ENCODE measurements around the gene SMARCA2. TPM values are rescaled to one million over a fixed set of nuclear protein-coding genes. Genes with fewer than 3 reads are reported as not detected.

Gene SMARCA2
- total and polyA plus RNA-seq, 4 experiments from 2014 or later = 18.5 to 245 (median 142) TPM

DNA sequence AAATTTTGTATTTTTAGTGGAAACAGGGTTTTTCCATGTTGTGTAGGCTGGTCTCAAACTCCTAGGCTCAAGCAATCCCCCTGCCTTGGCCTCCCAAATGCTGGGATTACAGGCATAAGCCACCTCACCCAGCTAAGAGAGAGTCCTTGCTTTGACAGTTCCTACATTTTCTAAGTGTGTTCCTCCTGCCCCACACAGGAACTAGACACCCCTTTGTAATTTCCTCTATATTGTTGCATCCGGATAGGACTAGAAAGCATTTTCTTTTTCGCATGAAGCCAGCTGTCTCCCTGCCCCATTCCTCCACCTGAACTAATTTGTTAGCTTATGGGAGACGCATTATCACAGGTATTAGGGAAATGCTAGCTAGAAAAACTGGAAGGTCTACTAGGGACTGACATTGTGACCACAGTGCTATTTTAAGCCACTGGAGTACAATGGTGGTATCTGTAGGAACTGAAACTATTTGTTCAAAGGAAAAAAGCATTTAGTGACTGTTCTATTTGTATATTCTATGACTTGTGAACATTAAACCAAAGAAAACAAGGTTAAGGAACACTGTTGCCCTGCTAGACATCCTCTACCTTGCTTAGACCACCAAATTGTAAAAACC lies 214.1 kb downstream of the SMARCA2 start:
- CTCF ChIA-PET (ENCODE audit: partially characterized antibody) = no interaction called here
- peaks cover 1 to 19% of the 10 kb centered on the region in 2 donors for H3K36me3 Mint-ChIP-seq
- no peaks in the 10 kb centered on the region for H3K27me3 ChIP-seq (ENCODE audit: insufficient read depth, low read length)
- no peaks in the 10 kb centered on the region for H3K27me3 Mint-ChIP-seq
- no peak for DNase-seq
- no peaks in the 10 kb centered on the region for H3K4me1 ChIP-seq (ENCODE audit: insufficient read depth, low read length)
- no peaks in the 10 kb centered on the region for H3K4me1 Mint-ChIP-seq
- H3K9me3 ChIP-seq (ENCODE audit: control insufficient read depth in 1 of 2, low read length in 2 of 2) = no peaks in the 10 kb centered on the region
- H3K4me3 Mint-ChIP-seq = no peak overlapping the region
- H3K36me3 ChIP-seq (ENCODE audit: insufficient read depth, low read length) = no peaks in the 10 kb centered on the region
- no peak overlapping the region for H3K4me3 ChIP-seq (ENCODE audit: low read length in 2 of 2)
- no peak overlapping the region for H3K27ac Mint-ChIP-seq
- no peak overlapping the region for H3K27ac ChIP-seq (ENCODE audit: low read depth, low read length)
- POLR2A ChIA-PET (ENCODE audit: partially characterized antibody) = no interaction called here
- intact Hi-C loops (cut with micrococcal nuclease) = loop anchor here (10.0 kb wide), 1 partner anchor 56 kb away; no protein-coding TSS in a partner anchor
- peaks cover 0 to 8% (median under 1%) of the 10 kb centered on the region in 8 donors for H3K9me3 Mint-ChIP-seq

DNA sequence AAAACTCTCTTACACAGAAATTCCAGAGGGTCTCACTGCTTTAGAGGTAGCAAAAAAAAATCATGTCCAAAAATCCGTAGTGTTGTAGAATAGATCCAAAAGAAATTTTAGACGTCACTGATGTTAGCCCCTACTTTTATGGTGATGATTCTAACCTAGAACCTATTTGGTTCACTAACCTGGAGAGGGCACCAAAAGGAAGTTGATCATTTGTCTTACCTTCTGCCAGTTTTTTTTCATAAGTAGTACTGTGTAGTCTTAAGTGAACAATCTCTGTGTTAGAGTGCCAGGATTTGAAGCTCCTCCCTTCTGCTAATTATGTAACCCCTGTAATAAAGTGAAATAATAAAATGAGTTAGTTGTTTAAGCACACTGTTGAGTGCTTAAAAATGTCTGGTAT lies 215.2 kb downstream of the SMARCA2 start:
- Mint-ChIP-seq H3K4me3 (no peak overlapping the region), H3K4me1 (no peaks in the 10 kb centered on the region), H3K27me3 (no peaks in the 10 kb centered on the region), H3K27ac (no peak overlapping the region), H3K36me3 (peaks cover 1 to 19% of the 10 kb centered on the region in 2 donors), H3K9me3 (peaks cover 0 to 8% (median under 1%) of the 10 kb centered on the region in 8 donors)
- no peak overlapping the region for H3K4me3 ChIP-seq (ENCODE audit: low read length in 2 of 2)
- intact Hi-C loops (cut with micrococcal nuclease) = no loop called here
- CTCF ChIA-PET (ENCODE audit: partially characterized antibody) = no interaction called here
- H3K27me3 ChIP-seq (ENCODE audit: insufficient read depth, low read length) = no peaks in the 10 kb centered on the region
- no peaks in the 10 kb centered on the region for H3K36me3 ChIP-seq (ENCODE audit: insufficient read depth, low read length)
- DNase-seq = no peak
- no peak overlapping the region for H3K27ac ChIP-seq (ENCODE audit: low read depth, low read length)
- H3K9me3 ChIP-seq (ENCODE audit: control insufficient read depth in 1 of 2, low read length in 2 of 2) = no peaks in the 10 kb centered on the region
- H3K4me1 ChIP-seq (ENCODE audit: insufficient read depth, low read length) = no peaks in the 10 kb centered on the region
- POLR2A ChIA-PET (ENCODE audit: partially characterized antibody) = no interaction called here

- no peak overlapping the region for H3K4me3 Mint-ChIP-seq
Observed at GRCh38 chr9:2231101-2231500, 216.0 kb downstream of the SMARCA2 start.

DNA sequence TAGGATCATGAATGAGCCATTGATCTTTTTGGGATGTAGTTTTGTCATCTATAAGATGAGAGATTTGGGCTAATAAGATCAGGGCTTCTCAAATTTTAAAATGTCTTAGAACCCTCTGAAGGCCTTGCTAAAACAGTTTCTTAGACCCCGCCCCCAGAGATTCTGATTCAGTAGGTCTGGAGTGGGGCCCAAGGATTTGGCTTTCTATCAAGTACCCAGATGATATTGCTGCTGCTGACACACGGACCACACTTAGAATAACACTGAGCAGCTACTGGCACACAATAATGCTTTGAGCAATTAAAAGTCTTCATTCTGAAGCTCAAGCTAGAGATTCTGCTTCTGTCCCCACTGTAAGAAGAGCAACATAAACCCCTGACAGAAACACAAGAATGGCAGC lies 216.7 kb downstream of the SMARCA2 start:
- no peaks in the 10 kb centered on the region for H3K9me3 ChIP-seq (ENCODE audit: control insufficient read depth in 1 of 2, low read length in 2 of 2)
- H3K9me3 Mint-ChIP-seq = peaks cover 0 to 8% (median under 1%) of the 10 kb centered on the region in 8 donors
- H3K27ac ChIP-seq (ENCODE audit: low read depth, low read length) = no peak overlapping the region
- CTCF ChIA-PET (ENCODE audit: partially characterized antibody) = no interaction called here
- no peaks in the 10 kb centered on the region for H3K4me1 ChIP-seq (ENCODE audit: insufficient read depth, low read length)
- no peaks in the 10 kb centered on the region for H3K27me3 Mint-ChIP-seq
- no peak overlapping the region for H3K4me3 ChIP-seq (ENCODE audit: low read length in 2 of 2)
- H3K36me3 Mint-ChIP-seq = peaks cover 1 to 12% of the 10 kb centered on the region in 2 donors
- intact Hi-C loops (cut with micrococcal nuclease) = no loop called here
- H3K4me3 Mint-ChIP-seq = peak overlapping the region in 1 of 8 donors; percentile 12
- POLR2A ChIA-PET (ENCODE audit: partially characterized antibody) = no interaction called here
- H3K27me3 ChIP-seq (ENCODE audit: insufficient read depth, low read length) = no peaks in the 10 kb centered on the region
- no peak for DNase-seq
- H3K27ac Mint-ChIP-seq = no peak overlapping the region
- H3K4me1 Mint-ChIP-seq = no peaks in the 10 kb centered on the region
- H3K36me3 ChIP-seq (ENCODE audit: insufficient read depth, low read length) = no peaks in the 10 kb centered on the region

More at GRCh38 chr9:2231101-2231500, 216.0 kb downstream of the SMARCA2 start:
- Mint-ChIP-seq H3K36me3 (peaks cover 1 to 19% of the 10 kb centered on the region in 2 donors), H3K27ac (no peak overlapping the region), H3K27me3 (no peaks in the 10 kb centered on the region), H3K9me3 (peaks cover 0 to 8% (median under 1%) of the 10 kb centered on the region in 8 donors), H3K4me1 (no peaks in the 10 kb centered on the region)
- Histone ChIP-seq H3K27ac (ENCODE audit: low read depth, low read length) (no peak overlapping the region), H3K27me3 (ENCODE audit: insufficient read depth, low read length) (no peaks in the 10 kb centered on the region), H3K4me1 (ENCODE audit: insufficient read depth, low read length) (no peaks in the 10 kb centered on the region), H3K4me3 (ENCODE audit: low read length in 2 of 2) (no peak overlapping the region), H3K9me3 (ENCODE audit: control insufficient read depth in 1 of 2, low read length in 2 of 2) (no peaks in the 10 kb centered on the region), H3K36me3 (ENCODE audit: insufficient read depth, low read length) (no peaks in the 10 kb centered on the region)
- ChIA-PET CTCF (ENCODE audit: partially characterized antibody) (no interaction called here), POLR2A (ENCODE audit: partially characterized antibody) (no interaction called here)
- no peak for DNase-seq
- intact Hi-C loops (cut with micrococcal nuclease) = no loop called here

DNA sequence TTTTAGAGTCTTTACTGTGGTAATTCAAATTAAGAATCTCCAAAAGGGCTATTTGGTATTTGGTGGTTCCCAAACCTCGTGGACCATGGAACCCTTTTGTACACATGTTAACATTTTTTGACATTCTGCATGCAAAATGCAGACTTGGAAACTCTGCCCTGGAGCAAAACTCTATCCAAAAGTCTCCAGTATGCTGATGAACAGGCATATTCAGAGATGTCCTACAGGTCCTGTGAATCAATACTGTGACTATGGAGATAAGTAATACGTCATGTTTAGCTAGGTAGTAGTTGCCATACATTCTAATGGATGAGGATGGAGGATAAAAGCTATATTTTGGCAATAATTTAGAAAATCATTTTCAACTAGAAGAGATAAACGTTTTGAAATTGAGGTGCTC lies 218.1 kb downstream of the SMARCA2 start:
- H3K4me3 ChIP-seq (ENCODE audit: low read length in 2 of 2) = no peak overlapping the region
- intact Hi-C loops (cut with micrococcal nuclease) = no loop called here
- no peaks in the 10 kb centered on the region for H3K9me3 ChIP-seq (ENCODE audit: control insufficient read depth in 1 of 2, low read length in 2 of 2)
- Mint-ChIP-seq H3K36me3 (peaks cover 1 to 7% of the 10 kb centered on the region in 2 donors), H3K9me3 (peaks cover 0 to 8% (median under 1%) of the 10 kb centered on the region in 8 donors), H3K4me1 (no peaks in the 10 kb centered on the region), H3K4me3 (no peak overlapping the region), H3K27me3 (no peaks in the 10 kb centered on the region), H3K27ac (no peak overlapping the region)
- no peaks in the 10 kb centered on the region for H3K27me3 ChIP-seq (ENCODE audit: insufficient read depth, low read length)
- CTCF ChIA-PET (ENCODE audit: partially characterized antibody) = no interaction called here
- no peak overlapping the region for H3K27ac ChIP-seq (ENCODE audit: low read depth, low read length)
- no peaks in the 10 kb centered on the region for H3K36me3 ChIP-seq (ENCODE audit: insufficient read depth, low read length)
- POLR2A ChIA-PET (ENCODE audit: partially characterized antibody) = no interaction called here
- no peak for DNase-seq
- no peaks in the 10 kb centered on the region for H3K4me1 ChIP-seq (ENCODE audit: insufficient read depth, low read length)

- no peak overlapping the region for H3K4me3 ChIP-seq (ENCODE audit: low read length in 2 of 2)
- no peaks in the 10 kb centered on the region for H3K27me3 ChIP-seq (ENCODE audit: insufficient read depth, low read length)
- POLR2A ChIA-PET (ENCODE audit: partially characterized antibody) = no interaction called here
- Mint-ChIP-seq H3K4me1 (no peaks in the 10 kb centered on the region), H3K4me3 (no peak overlapping the region), H3K36me3 (peaks cover 1 to 7% of the 10 kb centered on the region in 2 donors), H3K9me3 (peaks cover 0 to 8% (median under 1%) of the 10 kb centered on the region in 8 donors), H3K27ac (no peak overlapping the region), H3K27me3 (peaks cover 0 to 3% of the 10 kb centered on the region in 2 donors)
- intact Hi-C loops (cut with micrococcal nuclease) = no loop called here
- no peaks in the 10 kb centered on the region for H3K4me1 ChIP-seq (ENCODE audit: insufficient read depth, low read length)
- no peaks in the 10 kb centered on the region for H3K9me3 ChIP-seq (ENCODE audit: control insufficient read depth in 1 of 2, low read length in 2 of 2)
- no peaks in the 10 kb centered on the region for H3K36me3 ChIP-seq (ENCODE audit: insufficient read depth, low read length)
- no peak for DNase-seq
- CTCF ChIA-PET (ENCODE audit: partially characterized antibody) = no interaction called here
- H3K27ac ChIP-seq (ENCODE audit: low read depth, low read length) = no peak overlapping the region
Observed at GRCh38 chr9:2234371-2234893, 219.3 kb downstream of the SMARCA2 start.

DNA sequence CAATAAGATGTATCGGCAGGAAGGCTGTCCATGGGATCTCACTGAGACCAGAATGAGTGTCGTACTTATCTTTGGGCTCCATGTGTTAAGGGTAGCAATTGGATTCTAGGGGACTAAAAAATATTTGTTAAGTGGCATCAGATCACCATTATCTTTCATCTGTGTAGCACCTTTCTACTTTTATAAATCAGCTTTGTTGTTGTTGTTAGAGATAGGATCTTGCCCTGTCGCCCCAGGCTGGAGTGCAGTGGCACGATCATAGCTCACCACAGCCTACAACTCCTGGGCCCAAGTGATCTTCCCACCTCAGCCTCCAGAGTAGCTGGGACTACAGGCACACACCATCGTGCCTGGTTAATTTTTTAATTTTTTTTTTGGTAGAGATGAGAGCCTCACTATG lies 220.5 kb downstream of the SMARCA2 start:
- H3K27ac ChIP-seq (ENCODE audit: low read depth, low read length) = no peak overlapping the region
- no peaks in the 10 kb centered on the region for H3K36me3 ChIP-seq (ENCODE audit: insufficient read depth, low read length)
- Mint-ChIP-seq H3K27ac (no peak overlapping the region), H3K9me3 (peaks cover 0 to 2% (median under 1%) of the 10 kb centered on the region in 8 donors), H3K4me1 (no peaks in the 10 kb centered on the region), H3K4me3 (no peak overlapping the region), H3K27me3 (peaks cover 0 to 5% of the 10 kb centered on the region in 2 donors), H3K36me3 (peaks cover 0 to under 1% of the 10 kb centered on the region in 2 donors)
- CTCF ChIA-PET (ENCODE audit: partially characterized antibody) = no interaction called here
- DNase-seq = no peak
- POLR2A ChIA-PET (ENCODE audit: partially characterized antibody) = no interaction called here
- intact Hi-C loops (cut with micrococcal nuclease) = no loop called here
- H3K27me3 ChIP-seq (ENCODE audit: insufficient read depth, low read length) = no peaks in the 10 kb centered on the region
- no peaks in the 10 kb centered on the region for H3K4me1 ChIP-seq (ENCODE audit: insufficient read depth, low read length)
- no peaks in the 10 kb centered on the region for H3K9me3 ChIP-seq (ENCODE audit: control insufficient read depth in 1 of 2, low read length in 2 of 2)
- H3K4me3 ChIP-seq (ENCODE audit: low read length in 2 of 2) = no peak overlapping the region

Measured in CD4-positive, alpha-beta memory T cell (primary cell).